ENCODE results near the gene RPS6KC1. TPM values are rescaled to one million over a fixed set of nuclear protein-coding genes. Genes with fewer than 3 reads are reported as not detected.

RPS6KC1 gene
- total RNA-seq, 1 donor from 2014 or later, result 12.9 TPM

DNA sequence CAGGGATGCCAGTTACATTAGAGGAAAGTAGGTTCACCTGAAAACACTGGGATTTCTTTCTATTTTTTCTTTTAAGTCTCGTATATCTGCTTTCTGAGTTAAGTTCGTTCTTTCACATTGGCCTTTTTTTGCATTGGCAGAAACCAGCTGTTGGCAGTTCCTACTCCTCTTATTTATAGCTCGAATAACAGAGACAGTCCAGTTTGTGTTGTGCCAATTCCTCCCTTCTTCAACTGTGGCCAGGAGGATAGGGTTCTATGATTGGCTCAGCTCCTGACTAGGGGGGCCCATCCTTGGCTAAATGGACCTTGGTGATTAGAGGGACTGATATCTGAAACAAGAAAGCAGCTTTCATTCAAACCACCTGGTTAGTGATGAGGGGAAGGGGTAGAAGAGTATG, 115.8 kb downstream of the RPS6KC1 start:
- no peaks in the 10 kb centered on the region for H3K36me3 ChIP-seq (ENCODE audit: control insufficient read depth, insufficient read depth, low read length)
- FAIRE-seq, result peak; percentile 84
- TF ChIP-seq, protein P1, sequence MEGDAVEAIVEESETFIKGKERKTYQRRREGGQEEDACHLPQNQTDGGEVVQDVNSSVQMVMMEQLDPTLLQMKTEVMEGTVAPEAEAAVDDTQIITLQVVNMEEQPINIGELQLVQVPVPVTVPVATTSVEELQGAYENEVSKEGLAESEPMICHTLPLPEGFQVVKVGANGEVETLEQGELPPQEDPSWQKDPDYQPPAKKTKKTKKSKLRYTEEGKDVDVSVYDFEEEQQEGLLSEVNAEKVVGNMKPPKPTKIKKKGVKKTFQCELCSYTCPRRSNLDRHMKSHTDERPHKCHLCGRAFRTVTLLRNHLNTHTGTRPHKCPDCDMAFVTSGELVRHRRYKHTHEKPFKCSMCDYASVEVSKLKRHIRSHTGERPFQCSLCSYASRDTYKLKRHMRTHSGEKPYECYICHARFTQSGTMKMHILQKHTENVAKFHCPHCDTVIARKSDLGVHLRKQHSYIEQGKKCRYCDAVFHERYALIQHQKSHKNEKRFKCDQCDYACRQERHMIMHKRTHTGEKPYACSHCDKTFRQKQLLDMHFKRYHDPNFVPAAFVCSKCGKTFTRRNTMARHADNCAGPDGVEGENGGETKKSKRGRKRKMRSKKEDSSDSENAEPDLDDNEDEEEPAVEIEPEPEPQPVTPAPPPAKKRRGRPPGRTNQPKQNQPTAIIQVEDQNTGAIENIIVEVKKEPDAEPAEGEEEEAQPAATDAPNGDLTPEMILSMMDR (IDR thresholded peaks at IDR 0.05; ENCODE audit: insufficient read depth, low read length, severe bottlenecking), result no peak
- H3K4me3 ChIP-seq (ENCODE audit: low read depth, low read length), result no peak overlapping the region
- no peaks in the 10 kb centered on the region for H3K27me3 ChIP-seq (ENCODE audit: control insufficient read depth, insufficient read depth, low read length)
- DNase-seq (ENCODE audit: low read depth), result no peak

DNA sequence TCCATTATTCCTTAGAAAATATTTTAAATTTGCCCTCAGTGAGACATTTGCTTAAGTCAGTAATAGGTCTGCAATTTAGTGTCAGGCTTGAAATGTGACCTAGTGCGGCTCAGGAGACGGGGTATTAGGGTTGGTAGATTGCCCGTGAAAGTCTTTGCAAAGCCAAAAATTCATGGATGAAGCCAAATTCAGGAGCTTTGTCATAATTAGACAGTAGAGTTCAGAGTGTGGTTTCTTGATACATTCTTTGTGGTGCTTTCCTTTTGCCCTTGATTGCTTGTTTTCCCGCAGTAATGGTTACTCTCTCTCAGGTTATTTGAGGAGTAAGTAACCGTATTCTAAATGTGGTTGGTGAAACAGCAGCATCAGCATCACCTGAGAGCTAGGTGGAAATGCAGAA, 120.7 kb downstream of the RPS6KC1 start:
- no peak for FAIRE-seq
- no peak overlapping the region for H3K4me3 ChIP-seq (ENCODE audit: low read depth, low read length)
- TF ChIP-seq, protein P1 (IDR thresholded peaks at IDR 0.05; ENCODE audit: insufficient read depth, low read length, severe bottlenecking), result no peak
- H3K36me3 ChIP-seq (ENCODE audit: control insufficient read depth, insufficient read depth, low read length), result peaks cover 1% of the 10 kb centered on the region
- no peaks in the 10 kb centered on the region for H3K27me3 ChIP-seq (ENCODE audit: control insufficient read depth, insufficient read depth, low read length)
- no peak for DNase-seq (ENCODE audit: low read depth)

DNA sequence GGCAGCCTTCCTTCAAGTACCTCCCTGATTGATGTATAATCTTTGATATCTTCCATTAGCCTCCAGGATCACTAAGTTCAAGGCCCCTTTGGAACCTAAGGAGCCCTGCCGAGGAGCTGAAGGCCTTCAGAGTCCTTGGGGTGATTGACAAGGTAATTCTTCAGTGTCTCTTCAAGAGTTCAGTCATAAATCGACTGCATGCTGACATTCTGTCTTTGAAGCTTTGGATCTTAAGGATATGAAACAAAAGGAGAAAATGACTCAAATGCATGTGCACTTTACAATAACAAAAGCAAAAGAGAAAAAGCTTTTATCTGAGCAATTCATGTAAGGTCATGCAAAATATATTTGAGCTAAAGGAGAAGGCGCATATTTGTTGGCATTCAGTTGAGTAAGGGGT, 125.3 kb downstream of the RPS6KC1 start:
- peaks cover 1% of the 10 kb centered on the region for H3K36me3 ChIP-seq (ENCODE audit: control insufficient read depth, insufficient read depth, low read length)
- FAIRE-seq (no peak), DNase-seq (ENCODE audit: low read depth) (no peak)
- TF ChIP-seq, protein P1 (IDR thresholded peaks at IDR 0.05; ENCODE audit: insufficient read depth, low read length, severe bottlenecking), result no peak
- no peak overlapping the region for H3K4me3 ChIP-seq (ENCODE audit: low read depth, low read length)
- no peaks in the 10 kb centered on the region for H3K27me3 ChIP-seq (ENCODE audit: control insufficient read depth, insufficient read depth, low read length)

DNA sequence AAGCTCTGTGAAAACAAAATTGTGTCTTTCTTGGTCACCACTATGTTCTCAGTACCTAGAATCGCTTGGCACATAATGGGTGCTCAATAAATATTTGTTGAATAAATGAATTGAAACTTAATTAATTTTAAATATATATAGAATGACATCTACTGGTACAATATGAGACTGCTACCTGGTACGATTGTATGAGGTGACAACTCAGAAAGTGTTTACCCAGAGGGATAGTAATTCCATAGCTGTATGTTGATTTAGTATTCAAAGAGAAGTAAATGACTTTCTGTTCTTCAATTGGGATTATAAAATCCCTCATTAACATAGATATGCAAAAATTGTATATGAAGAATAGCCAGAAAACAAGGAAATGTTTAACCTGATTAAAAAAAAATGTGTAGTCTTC, 128.7 kb downstream of the RPS6KC1 start:
- no peak for DNase-seq (ENCODE audit: low read depth)
- H3K36me3 ChIP-seq (ENCODE audit: control insufficient read depth, insufficient read depth, low read length), result no peaks in the 10 kb centered on the region
- FAIRE-seq, result no peak
- H3K27me3 ChIP-seq (ENCODE audit: control insufficient read depth, insufficient read depth, low read length), result no peaks in the 10 kb centered on the region
- TF ChIP-seq, protein P1 (IDR thresholded peaks at IDR 0.05; ENCODE audit: insufficient read depth, low read length, severe bottlenecking), result no peak
- no peak overlapping the region for H3K4me3 ChIP-seq (ENCODE audit: low read depth, low read length)

DNA sequence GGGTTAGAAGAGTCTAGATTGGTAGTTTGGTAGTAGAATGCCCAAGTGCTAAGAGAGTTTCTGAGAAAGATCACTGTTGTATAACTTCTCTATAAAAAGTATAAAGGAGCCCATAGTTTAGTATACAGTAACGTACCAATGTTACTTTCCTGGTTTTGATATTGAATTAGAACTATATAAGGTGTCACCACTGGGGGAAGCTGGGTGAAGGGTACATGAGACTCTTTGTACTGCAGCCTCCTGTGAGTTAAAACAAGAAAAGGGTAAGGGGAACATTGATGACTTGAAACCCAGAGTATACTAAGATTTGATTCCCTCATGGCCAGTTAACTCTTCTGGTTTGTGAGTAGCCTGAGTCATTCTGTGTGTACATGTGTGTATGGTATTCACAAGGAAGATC, 129.8 kb downstream of the RPS6KC1 start:
- FAIRE-seq (no peak), DNase-seq (ENCODE audit: low read depth) (no peak)
- Histone ChIP-seq H3K36me3 (ENCODE audit: control insufficient read depth, insufficient read depth, low read length) (no peaks in the 10 kb centered on the region), H3K27me3 (ENCODE audit: control insufficient read depth, insufficient read depth, low read length) (no peaks in the 10 kb centered on the region), H3K4me3 (ENCODE audit: low read depth, low read length) (no peak overlapping the region)
- TF ChIP-seq, protein P1 (IDR thresholded peaks at IDR 0.05; ENCODE audit: insufficient read depth, low read length, severe bottlenecking), result no peak

DNA sequence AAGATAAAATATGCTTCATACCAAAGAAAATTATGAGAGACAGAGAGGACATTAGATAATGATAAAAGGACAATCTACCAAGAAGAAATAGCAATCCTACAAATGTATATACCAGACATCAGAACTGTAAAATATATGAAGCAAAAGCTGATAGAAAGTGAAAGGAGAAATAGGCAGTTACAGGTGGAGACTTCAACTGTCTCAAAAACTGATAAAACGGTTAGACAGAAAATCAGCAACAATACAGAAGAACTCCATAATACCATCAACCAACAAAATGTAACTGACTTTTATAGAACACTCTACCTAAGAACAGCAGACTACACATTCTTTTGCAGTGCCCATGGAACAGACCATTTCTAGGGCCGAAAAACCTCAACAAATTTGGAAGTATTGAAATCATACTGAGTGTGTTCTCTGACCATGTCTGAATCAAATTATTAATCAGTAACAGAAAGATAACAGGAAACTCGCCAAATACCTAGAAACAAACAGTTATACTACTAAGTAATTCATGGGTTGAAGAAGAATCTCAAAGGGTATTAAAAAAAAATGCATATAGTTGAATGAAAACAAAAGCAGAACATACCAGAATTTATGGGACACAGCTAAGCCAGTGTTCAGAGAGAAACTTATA, 132.1 kb downstream of the RPS6KC1 start:
- DNase-seq (ENCODE audit: low read depth), result no peak
- no peaks in the 10 kb centered on the region for H3K27me3 ChIP-seq (ENCODE audit: control insufficient read depth, insufficient read depth, low read length)
- H3K36me3 ChIP-seq (ENCODE audit: control insufficient read depth, insufficient read depth, low read length), result no peaks in the 10 kb centered on the region
- TF ChIP-seq, protein P1 (IDR thresholded peaks at IDR 0.05; ENCODE audit: insufficient read depth, low read length, severe bottlenecking), result no peak
- H3K4me3 ChIP-seq (ENCODE audit: low read depth, low read length), result no peak overlapping the region
- no peak for FAIRE-seq
